SH-SY5Y (cell line): ENCODE data around the gene C7orf33.

Source experiments
- GATA2 ChIP-seq: IDR thresholded peaks from 2 replicates; pipeline ENCODE4 v1.6.1; 2011; ENCODE audit warnings: mild to moderate bottlenecking, low read depth, low read length
- GATA3 ChIP-seq: IDR thresholded peaks from 2 replicates; pipeline ENCODE4 v1.6.1; 2011; ENCODE audit warnings: low read depth, mild to moderate bottlenecking, low read length, moderate library complexity

- no peak for TF ChIP-seq GATA3
- TF ChIP-seq GATA2: no peak
These were observed 30.3 kb downstream of the C7orf33 start for GRCh38 chr7:148620749-148621359.
